WTC11 (cell line): ENCODE data around the gene KIFBP. TPM values are rescaled to one million over a fixed set of nuclear protein-coding genes. Genes with fewer than 3 reads are reported as not detected.
"Not testable (repeated sequence)": the region's sequence is repeated elsewhere in the genome, so short reads cannot be mapped to it uniquely, and the experiment has no call there.

Source experiments
- ATAC-seq: fragments of 200-7000 bp; cut with Tn5 transposase; 2 replicates; pipeline ENCODE4 v1.10.0; 2021; ENCODE audit warnings: mild to moderate bottlenecking, moderate library complexity
- CTCF ChIA-PET: fragments of 300-600 bp; sonication (Branson Sonifier 250); formaldehyde crosslinking; loops from one replicate; lab custom pipeline; 2021; ENCODE audit warnings: antibody characterized with exemption; lab: Charles Lee
- POLR2A ChIA-PET: fragments of 350-600 bp; sonication (Branson Sonifier 250); formaldehyde crosslinking; loops from one replicate; lab custom pipeline; 2021; ENCODE audit warnings: antibody characterized with exemption; lab: Charles Lee
- DNase-seq: peaks from one replicate; pipeline ENCODE4 v3.0.0; 2021; ENCODE audit warnings: low spot score
- H3K27ac Mint-ChIP-seq: 2 replicates; pipeline ENCODE4 v1.8.0; 2021; ENCODE audit warnings: mixed read lengths
- H3K27me3 Mint-ChIP-seq: 2 replicates; pipeline ENCODE4 v1.8.0; 2021; ENCODE audit warnings: low read depth, mild to moderate bottlenecking, moderate library complexity, mixed read lengths
- H3K36me3 Mint-ChIP-seq: 2 replicates; pipeline ENCODE4 v1.8.0; 2021; ENCODE audit warnings: mixed read lengths
- H3K4me1 Mint-ChIP-seq: 2 replicates; pipeline ENCODE4 v1.8.0; 2022; ENCODE audit warnings: mixed read lengths
- H3K4me3 Mint-ChIP-seq: 2 replicates; pipeline ENCODE4 v1.8.0; 2021; ENCODE audit warnings: mild to moderate bottlenecking, moderate library complexity, mixed read lengths
- H3K9me3 Mint-ChIP-seq: 2 replicates; pipeline ENCODE4 v1.8.0; 2021; ENCODE audit warnings: mixed read lengths
- CDX4 ChIP-seq: fragments of 250-450 bp; sonication (Bioruptor Pico); IDR thresholded peaks from 2 replicates; pipeline ENCODE4 v1.9.0; 2021; ENCODE audit warnings: moderate library complexity, mild to moderate bottlenecking, inconsistent platforms, borderline replicate concordance
- EMX1 ChIP-seq: fragments of 250-450 bp; sonication (Bioruptor Pico); IDR thresholded peaks from 2 replicates; pipeline ENCODE4 v1.8.0; 2021; ENCODE audit warnings: mild to moderate bottlenecking
- FOXK1 ChIP-seq: sonication (generic); formaldehyde crosslinking; IDR thresholded peaks from 2 replicates; pipeline ENCODE4 v1.8.0; 2022; ENCODE audit warnings: mild to moderate bottlenecking, moderate library complexity, missing genetic modification reagents
- FOXP1 ChIP-seq: sonication (generic); formaldehyde crosslinking; IDR thresholded peaks from 2 replicates; pipeline ENCODE4 v1.8.0; 2022; ENCODE audit warnings: missing genetic modification reagents, mild to moderate bottlenecking, moderate library complexity, borderline replicate concordance
- FOXP4 ChIP-seq: sonication (generic); formaldehyde crosslinking; IDR thresholded peaks from 2 replicates; pipeline ENCODE4 v1.8.0; 2022; ENCODE audit warnings: mild to moderate bottlenecking, missing genetic modification reagents
- JAZF1 ChIP-seq: fragments of 250-450 bp; sonication (Bioruptor Pico); IDR thresholded peaks from 2 replicates; pipeline ENCODE4 v1.9.0; 2021; ENCODE audit warnings: moderate library complexity, mild to moderate bottlenecking, inconsistent platforms
- MAX ChIP-seq: sonication (generic); formaldehyde crosslinking; IDR thresholded peaks from 2 replicates; pipeline ENCODE4 v1.8.0; 2022; ENCODE audit warnings: mild to moderate bottlenecking, missing genetic modification reagents
- MLX ChIP-seq: sonication (generic); formaldehyde crosslinking; IDR thresholded peaks from 2 replicates; pipeline ENCODE4 v1.8.1; 2023; ENCODE audit warnings: mild to moderate bottlenecking, missing genetic modification reagents, moderate library complexity
- MXD4 ChIP-seq: fragments of 250-450 bp; sonication (Bioruptor Pico); IDR thresholded peaks from 2 replicates; pipeline ENCODE4 v1.8.0; 2021; ENCODE audit warnings: mild to moderate bottlenecking, moderate library complexity, borderline replicate concordance
- NFATC4 ChIP-seq: fragments of 250-450 bp; sonication (Bioruptor Pico); IDR thresholded peaks from 2 replicates; pipeline ENCODE4 v1.9.0; 2021; ENCODE audit warnings: mild to moderate bottlenecking
- NFE2L1 ChIP-seq: sonication (generic); formaldehyde crosslinking; IDR thresholded peaks from 2 replicates; pipeline ENCODE4 v1.8.1; 2023; ENCODE audit warnings: missing genetic modification reagents
- SOX15 ChIP-seq: fragments of 250-450 bp; sonication (Bioruptor Pico); IDR thresholded peaks from 2 replicates; pipeline ENCODE4 v1.9.0; 2021; ENCODE audit warnings: mild to moderate bottlenecking
- TEAD1 ChIP-seq: sonication (generic); formaldehyde crosslinking; IDR thresholded peaks from 2 replicates; pipeline ENCODE4 v1.8.0; 2022; ENCODE audit warnings: mild to moderate bottlenecking, missing genetic modification reagents
- USF1 ChIP-seq: sonication (generic); formaldehyde crosslinking; IDR thresholded peaks from 2 replicates; pipeline ENCODE4 v1.8.0; 2022; ENCODE audit warnings: mild to moderate bottlenecking, missing genetic modification reagents
- ZNF219 ChIP-seq: sonication (generic); formaldehyde crosslinking; IDR thresholded peaks from 2 replicates; pipeline ENCODE4 v1.8.0; 2023; ENCODE audit warnings: missing genetic modification reagents, mild to moderate bottlenecking, borderline replicate concordance
- ZNF317 ChIP-seq: sonication (generic); formaldehyde crosslinking; IDR thresholded peaks from 2 replicates; pipeline ENCODE4 v1.8.1; 2023; ENCODE audit warnings: low read depth, mild to moderate bottlenecking, moderate library complexity, missing genetic modification reagents, borderline replicate concordance
- ZNF423 ChIP-seq: fragments of 250-450 bp; sonication (Bioruptor Pico); IDR thresholded peaks from 2 replicates; pipeline ENCODE4 v2.1.2; 2022; ENCODE audit warnings: mild to moderate bottlenecking, moderate library complexity
- ZNF425 ChIP-seq: fragments of 250-450 bp; sonication (Bioruptor Pico); conservative IDR thresholded peaks from 2 replicates; pipeline ENCODE4 v1.9.0; 2021; ENCODE audit warnings: mild to moderate bottlenecking
- ZNF532 ChIP-seq: fragments of 250-450 bp; sonication (Bioruptor Pico); IDR thresholded peaks from 2 replicates; pipeline ENCODE4 v1.9.0; 2021; ENCODE audit warnings: mild to moderate bottlenecking, borderline replicate concordance
- total RNA-seq: library from RNA; stranded (reverse); gene quantifications from 3 replicates; pipeline ENCODE4 v1.2.3, GENCODE V29; 2021

Gene KIFBP
- total RNA-seq, 1 experiment from 2014 or later: 31.2 TPM

GRCh38 chr10:69033256-69033655 is 44.7 kb downstream of the KIFBP start:
- ATAC-seq (no peak), DNase-seq (no peak)
- Mint-ChIP-seq H3K4me1 (no peaks in the 10 kb centered on the region), H3K36me3 (peaks cover 10% of the 10 kb centered on the region; the same call in 1 of the 2 replicates), H3K9me3 (peaks cover 32% of the 10 kb centered on the region), H3K27ac (no peak overlapping the region), H3K4me3 (no peak overlapping the region), H3K27me3 (peaks cover 15% of the 10 kb centered on the region)
- ChIA-PET POLR2A (interaction anchor here (0.7 kb wide), 1 partner anchor 289 kb away, joined by 4 read pairs; no protein-coding TSS in a partner anchor), CTCF (no interaction called here)
- TF ChIP-seq NFATC4 (CRISPR knock-in tag) (no peak), MXD4 (CRISPR knock-in tag) (no peak), ZNF532 (CRISPR knock-in tag) (no peak), FOXP1 (CRISPR knock-in tag) (no peak)

- Mint-ChIP-seq H3K9me3 (peaks cover 5% of the 10 kb centered on the region), H3K27me3 (peaks cover 5% of the 10 kb centered on the region), H3K27ac (no peak overlapping the region), H3K4me1 (no peaks in the 10 kb centered on the region), H3K36me3 (no peaks in the 10 kb centered on the region), H3K4me3 (no peak overlapping the region)
- ChIA-PET CTCF (no interaction called here), POLR2A (no interaction called here)
- ATAC-seq: no peak
- TF ChIP-seq EMX1: no peak
- TF ChIP-seq TEAD1 (CRISPR knock-in tag): no peak
- TF ChIP-seq FOXK1 (CRISPR knock-in tag): no peak
- TF ChIP-seq ZNF219 (CRISPR knock-in tag): no peak
- no peak for TF ChIP-seq ZNF425
- no peak for TF ChIP-seq FOXP1 (CRISPR knock-in tag)
- DNase-seq: no peak
These were observed 48.9 kb downstream of the KIFBP start for GRCh38 chr10:69037489-69037888.

GRCh38 chr10:69040904-69041303 is 52.3 kb downstream of the KIFBP start:
- DNase-seq, H3K4me1 Mint-ChIP-seq, CTCF ChIA-PET, H3K27ac Mint-ChIP-seq, H3K27me3 Mint-ChIP-seq, H3K36me3 Mint-ChIP-seq, ATAC-seq, H3K9me3 Mint-ChIP-seq, H3K4me3 Mint-ChIP-seq: not testable (repeated sequence)
- POLR2A ChIA-PET: interaction anchor here (0.7 kb wide), 1 partner anchor 1692 kb away, joined by 7 read pairs; no protein-coding TSS in a partner anchor

- Mint-ChIP-seq H3K36me3 (no peaks in the 10 kb centered on the region), H3K27me3 (no peaks in the 10 kb centered on the region), H3K4me1 (no peaks in the 10 kb centered on the region), H3K9me3 (no peaks in the 10 kb centered on the region), H3K4me3 (no peak overlapping the region), H3K27ac (no peak overlapping the region)
- ChIA-PET POLR2A (no interaction called here), CTCF (interaction anchor here (1.4 kb wide), 1 partner anchor 38 kb away, joined by 3 read pairs; no protein-coding TSS in a partner anchor)
- ATAC-seq (no peak), DNase-seq (no peak)
- TF ChIP-seq USF1 (CRISPR knock-in tag): no peak
- no peak for TF ChIP-seq ZNF317 (CRISPR knock-in tag)
- no peak for TF ChIP-seq NFE2L1 (CRISPR knock-in tag)
- no peak for TF ChIP-seq ZNF423
- no peak for TF ChIP-seq FOXP4 (CRISPR knock-in tag)
- TF ChIP-seq MAX: no peak
- no peak for TF ChIP-seq CDX4
- no peak for TF ChIP-seq JAZF1
- no peak for TF ChIP-seq NFATC4 (CRISPR knock-in tag)
- no peak for TF ChIP-seq MLX
- no peak for TF ChIP-seq SOX15 (CRISPR knock-in tag)
These were observed 53.8 kb downstream of the KIFBP start for GRCh38 chr10:69042417-69042816.
